ENCODE data around the gene OCA2.

- no peak for TF ChIP-seq EZH2 (optimal IDR thresholded peaks at IDR 0.05; ENCODE audit: low read depth, low read length)
- no peak for TF ChIP-seq CTCF (IDR thresholded peaks at IDR 0.05; ENCODE audit: low read length)
- no peak for TF ChIP-seq EZH2phosphoT487 (IDR thresholded peaks at IDR 0.05; ENCODE audit: low read length)
These were observed 109.7 kb downstream of the OCA2 start for GRCh38 chr15:27989427-27989826.
